HEK293 (cell line): ENCODE data around the gene DGKK.

Experiments
- CTCF ChIA-PET: fragments of 350-600 bp; formaldehyde crosslinking; extraction: SDS; loops from one replicate; lab custom pipeline; 2021; ENCODE audit warnings: antibody characterized with exemption; lab: Yijun Ruan, JAX
- POLR2A ChIA-PET: fragments of 300-600 bp; formaldehyde crosslinking; extraction: SDS; loops from one replicate; lab custom pipeline; 2020; ENCODE audit warnings: antibody characterized with exemption, inconsistent platforms; lab: Yijun Ruan, JAX
- H3K27ac ChIP-seq: fragments of 200-500 bp; sonication (Bioruptor generic); 2 replicates; pipeline ENCODE4 v1.5.1; 2014; ENCODE audit warnings: low read depth, low read length, control low read depth, inconsistent platforms; ENCODE audit errors: extremely low read depth
- H3K36me3 ChIP-seq, 2 experiments: fragments of 200-500 bp in 1 of 2; sonication (Bioruptor generic) in 1 of 2; 1 replicate in 1 of 2; 2 replicates in 1 of 2; pipeline ENCODE4 v1.5.1; 2014 to 2017; ENCODE audit warnings: inconsistent platforms in 2 of 2, low read length in 2 of 2; ENCODE audit not compliant: control insufficient read depth in 2 of 2, insufficient read depth in 1 of 2
- H3K4me1 ChIP-seq: fragments of 200-500 bp; sonication (Bioruptor generic); 2 replicates; pipeline ENCODE4 v1.5.1; 2014; ENCODE audit warnings: mild to moderate bottlenecking, low read length, inconsistent platforms; ENCODE audit not compliant: control insufficient read depth, insufficient read depth
- H3K4me3 ChIP-seq: 2 replicates; pipeline ENCODE4 v1.5.1; 2011; ENCODE audit warnings: low read depth, mild to moderate bottlenecking, control low read depth, low read length, moderate library complexity
- H3K9me3 ChIP-seq: fragments of 200-500 bp; sonication (Bioruptor generic); 2 replicates; pipeline ENCODE4 v1.5.1; 2014; ENCODE audit warnings: low read depth, low read length, inconsistent platforms; ENCODE audit not compliant: control insufficient read depth, insufficient read depth
- PRDM10 ChIP-seq: fragments of 450-650 bp; formaldehyde crosslinking; IDR thresholded peaks from 2 replicates; pipeline ENCODE4 v1.5.1; 2016; ENCODE audit warnings: missing biosample characterization, missing genetic modification characterization
- RBAK ChIP-seq: fragments of 450-650 bp; formaldehyde crosslinking; IDR thresholded peaks from 2 replicates; pipeline ENCODE4 v1.5.1; 2016; ENCODE audit warnings: missing biosample characterization, missing genetic modification characterization
- TCF7L2 ChIP-seq: IDR thresholded peaks from 2 replicates; pipeline ENCODE4 v1.6.1; 2011; ENCODE audit warnings: low read depth, mild to moderate bottlenecking, inconsistent platforms, low read length, moderate library complexity, borderline replicate concordance
- TRIM28 ChIP-seq: IDR thresholded peaks from 2 replicates; pipeline ENCODE4 v1.6.1; 2011; ENCODE audit warnings: low read length, control low read depth, borderline replicate concordance
- ZBTB48 ChIP-seq: fragments of 450-650 bp; formaldehyde crosslinking; IDR thresholded peaks from 2 replicates; pipeline ENCODE4 v1.5.1; 2016; ENCODE audit warnings: missing biosample characterization, missing genetic modification characterization
- ZBTB8A ChIP-seq: fragments of 450-650 bp; formaldehyde crosslinking; IDR thresholded peaks from 2 replicates; pipeline ENCODE4 v1.5.1; 2016; ENCODE audit warnings: missing biosample characterization, missing genetic modification characterization
- ZEB2 ChIP-seq: fragments of 450-650 bp; formaldehyde crosslinking; IDR thresholded peaks from 2 replicates; pipeline ENCODE4 v1.5.1; 2016; ENCODE audit warnings: missing biosample characterization, missing genetic modification characterization
- ZFP41 ChIP-seq: fragments of 450-650 bp; formaldehyde crosslinking; IDR thresholded peaks from 2 replicates; pipeline ENCODE4 v1.5.1; 2016; ENCODE audit warnings: missing biosample characterization, missing genetic modification characterization, borderline replicate concordance
- ZIC2 ChIP-seq: fragments of 450-650 bp; formaldehyde crosslinking; IDR thresholded peaks from 2 replicates; pipeline ENCODE4 v1.5.1; 2016; ENCODE audit warnings: missing biosample characterization, missing genetic modification characterization
- ZNF18 ChIP-seq: fragments of 450-650 bp; formaldehyde crosslinking; IDR thresholded peaks from 2 replicates; pipeline ENCODE4 v1.5.1; 2016; ENCODE audit warnings: missing biosample characterization, missing genetic modification characterization
- ZNF248 ChIP-seq: fragments of 450-650 bp; formaldehyde crosslinking; IDR thresholded peaks from 2 replicates; pipeline ENCODE4 v1.5.1; 2017; ENCODE audit warnings: missing biosample characterization, missing genetic modification characterization
- ZNF324 ChIP-seq: fragments of 450-650 bp; formaldehyde crosslinking; IDR thresholded peaks from 2 replicates; pipeline ENCODE4 v1.5.1; 2016; ENCODE audit warnings: missing biosample characterization, missing genetic modification characterization
- ZNF354C ChIP-seq: fragments of 450-650 bp; formaldehyde crosslinking; IDR thresholded peaks from 2 replicates; pipeline ENCODE4 v1.5.1; 2016; ENCODE audit warnings: missing biosample characterization, missing genetic modification characterization, low read depth, borderline replicate concordance
- ZNF366 ChIP-seq: fragments of 450-650 bp; formaldehyde crosslinking; conservative IDR thresholded peaks from 2 replicates; pipeline ENCODE4 v1.5.1; 2016; ENCODE audit warnings: missing biosample characterization, missing genetic modification characterization
- ZNF433 ChIP-seq: fragments of 450-650 bp; formaldehyde crosslinking; IDR thresholded peaks from 2 replicates; pipeline ENCODE4 v1.5.1; 2016; ENCODE audit warnings: missing biosample characterization, missing genetic modification characterization, low read depth
- ZNF48 ChIP-seq: fragments of 450-650 bp; formaldehyde crosslinking; IDR thresholded peaks from 2 replicates; pipeline ENCODE4 v1.5.1; 2016; ENCODE audit warnings: missing biosample characterization, missing genetic modification characterization
- ZNF518A ChIP-seq: fragments of 450-650 bp; formaldehyde crosslinking; conservative IDR thresholded peaks from 2 replicates; pipeline ENCODE4 v1.5.1; 2016; ENCODE audit warnings: low read depth, missing biosample characterization, missing genetic modification characterization
- ZNF561 ChIP-seq: fragments of 450-650 bp; IDR thresholded peaks from 2 replicates; pipeline ENCODE4 v1.5.1; 2018; ENCODE audit warnings: missing biosample characterization, missing genetic modification characterization, borderline replicate concordance
- ZNF747 ChIP-seq: fragments of 450-650 bp; formaldehyde crosslinking; IDR thresholded peaks from 2 replicates; pipeline ENCODE4 v1.5.1; 2016; ENCODE audit warnings: missing biosample characterization, missing genetic modification characterization
- ZNF768 ChIP-seq: fragments of 450-650 bp; formaldehyde crosslinking; IDR thresholded peaks from 2 replicates; pipeline ENCODE4 v1.5.1; 2018; ENCODE audit warnings: missing biosample characterization, mild to moderate bottlenecking, missing genetic modification characterization
- ZNF776 ChIP-seq: fragments of 450-650 bp; formaldehyde crosslinking; IDR thresholded peaks from 2 replicates; pipeline ENCODE4 v1.5.0; 2017; ENCODE audit warnings: missing biosample characterization, missing genetic modification characterization, borderline replicate concordance

The DGKK gene

GRCh38 chrX:50459615-50460014 lies 11.0 kb downstream of the DGKK start:
- ChIA-PET CTCF (interaction anchor here (1.3 kb wide), 1 partner anchor 14 kb away, joined by 3 read pairs; no protein-coding TSS in a partner anchor), POLR2A (no interaction called here)
- Histone ChIP-seq H3K36me3 (no peaks in the 10 kb centered on the region), H3K9me3 (no peaks in the 10 kb centered on the region), H3K27ac (no peak overlapping the region), H3K4me3 (no peak overlapping the region), H3K4me1 (no peaks in the 10 kb centered on the region)
- no peak for TF ChIP-seq ZIC2 (tag by site-specific recombination)
- no peak for TF ChIP-seq ZNF768 (tag by site-specific recombination)
- no peak for TF ChIP-seq ZBTB48 (tag by site-specific recombination)
- TF ChIP-seq RBAK (tag by site-specific recombination) = no peak
- TF ChIP-seq ZNF776 = no peak
- no peak for TF ChIP-seq ZFP41 (tag by site-specific recombination)
- TF ChIP-seq ZNF433 (tag by site-specific recombination) = no peak
- no peak for TF ChIP-seq ZEB2 (tag by site-specific recombination)
- TF ChIP-seq ZNF248 = no peak
- TF ChIP-seq ZNF48 (tag by site-specific recombination) = no peak
- no peak for TF ChIP-seq TCF7L2
- TF ChIP-seq TRIM28 = no peak
- TF ChIP-seq ZNF18 = no peak
- no peak for TF ChIP-seq ZNF747 (tag by site-specific recombination)

GRCh38 chrX:50458483-50458882 lies 12.1 kb downstream of the DGKK start:
- H3K27ac ChIP-seq = no peak overlapping the region
- no peaks in the 10 kb centered on the region for H3K9me3 ChIP-seq
- TF ChIP-seq ZBTB8A (tag by site-specific recombination) (no peak), PRDM10 (tag by site-specific recombination) (no peak), ZNF518A (tag by site-specific recombination) (no peak), ZNF366 (tag by site-specific recombination) (no peak), ZNF354C (tag by site-specific recombination) (no peak), TCF7L2 (no peak), ZNF561 (tag by site-specific recombination) (no peak), ZNF324 (tag by site-specific recombination) (no peak)
- ChIA-PET CTCF (interaction anchor here (0.6 to 1.4 kb wide), 5 partner anchors 8 to 426 kb away, joined by 3 read pairs; no protein-coding TSS in a partner anchor), POLR2A (no interaction called here)
- no peak overlapping the region for H3K4me3 ChIP-seq
- no peaks in the 10 kb centered on the region for H3K4me1 ChIP-seq
- no peaks in the 10 kb centered on the region for H3K36me3 ChIP-seq
